GM18867 (cell line): ENCODE data around the gene SLC17A9.

Source experiments
- ATAC-seq: cut with Tn5 transposase; IDR thresholded peaks from one replicate; pipeline ENCODE4 v1.9.1; 2021; ENCODE audit warnings: mild to moderate bottlenecking, moderate library complexity; ENCODE audit not compliant: unreplicated experiment

SLC17A9 gene

GRCh38 chr20:62952373-62952967 lies at the start of gene SLC17A9:
Gene SLC17A9 (plus strand): TSS chr20:62952709. CDS start chr20:62952831, 122 bp downstream.
- ATAC-seq, result peak; percentile 55

GRCh38 chr20:62902926-62903615 lies 49.4 kb upstream of the SLC17A9 start:
- no peak for ATAC-seq

GRCh38 chr20:62905536-62906117 lies 46.9 kb upstream of the SLC17A9 start:
- ATAC-seq, result no peak

- no peak for ATAC-seq
Observed at GRCh38 chr20:62906209-62906608, 46.3 kb upstream of the SLC17A9 start.

GRCh38 chr20:62906647-62907375 lies 45.7 kb upstream of the SLC17A9 start:
- no peak for ATAC-seq

GRCh38 chr20:62907384-62908317 lies 44.9 kb upstream of the SLC17A9 start:
- no peak for ATAC-seq

GRCh38 chr20:62908971-62909791 lies 43.3 kb upstream of the SLC17A9 start:
- ATAC-seq, result no peak

GRCh38 chr20:62910217-62910766 lies 42.2 kb upstream of the SLC17A9 start:
- no peak for ATAC-seq

- ATAC-seq, result no peak
Observed at GRCh38 chr20:62910777-62911497, 41.6 kb upstream of the SLC17A9 start.

GRCh38 chr20:62911701-62912280 lies 40.7 kb upstream of the SLC17A9 start:
- ATAC-seq, result no peak

GRCh38 chr20:62913043-62913630 lies 39.4 kb upstream of the SLC17A9 start:
- no peak for ATAC-seq

- ATAC-seq, result no peak
Observed at GRCh38 chr20:62914436-62914835, 38.1 kb upstream of the SLC17A9 start.

- ATAC-seq, result no peak
Observed at GRCh38 chr20:62914970-62915457, 37.5 kb upstream of the SLC17A9 start.

- ATAC-seq, result no peak
Observed at GRCh38 chr20:62916703-62917476, 35.6 kb upstream of the SLC17A9 start.

- no peak for ATAC-seq
Observed at GRCh38 chr20:62917720-62918119, 34.8 kb upstream of the SLC17A9 start.

- no peak for ATAC-seq
Observed at GRCh38 chr20:62918147-62918546, 34.4 kb upstream of the SLC17A9 start.

GRCh38 chr20:62918831-62919230 lies 33.7 kb upstream of the SLC17A9 start:
- no peak for ATAC-seq
